ENCODE measurements around the gene DMXL1.
A peak's percentile ranks its signal among the peaks of the same experiment; 100 is the strongest.
"Not testable (repeated sequence)": the region's sequence is repeated elsewhere in the genome, so short reads cannot be mapped to it uniquely, and the experiment has no call there.

Gene DMXL1

GRCh38 chr5:119238265-119239118, 167.6 kb downstream of the DMXL1 start:
- Histone ChIP-seq H3K4me1 (ENCODE audit: control insufficient read depth, insufficient read depth, low read length) (no peaks in the 10 kb centered on the region), H3K27me3 (ENCODE audit: control insufficient read depth, insufficient read depth, low read length) (no peaks in the 10 kb centered on the region), H3K4me3 (ENCODE audit: low read length) (no peak overlapping the region), H3K9me3 (ENCODE audit: control insufficient read depth, low read length) (no peaks in the 10 kb centered on the region), H3K36me3 (ENCODE audit: control insufficient read depth, insufficient read depth, low read length) (no peaks in the 10 kb centered on the region), H3K9ac (ENCODE audit: low read length) (no peak overlapping the region)

DNA sequence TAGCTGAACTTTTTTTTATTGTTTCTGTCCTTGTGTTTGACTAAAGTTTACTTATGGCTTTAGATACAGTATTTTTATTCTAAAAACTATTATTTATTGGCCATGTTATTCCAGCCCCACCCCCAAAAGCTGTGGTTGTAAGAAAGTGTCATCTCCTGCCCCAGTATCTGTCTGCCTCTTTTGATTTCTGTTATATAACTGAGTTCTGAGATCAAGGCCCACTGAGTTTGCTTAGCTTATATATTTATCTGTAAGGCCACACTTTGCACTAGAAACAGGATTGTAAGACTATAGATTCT, 168.2 kb downstream of the DMXL1 start:
- Histone ChIP-seq H3K9ac (ENCODE audit: low read length) (no peak overlapping the region), H3K36me3 (ENCODE audit: control insufficient read depth, insufficient read depth, low read length) (no peaks in the 10 kb centered on the region), H3K4me1 (ENCODE audit: control insufficient read depth, insufficient read depth, low read length) (no peaks in the 10 kb centered on the region)

DNA sequence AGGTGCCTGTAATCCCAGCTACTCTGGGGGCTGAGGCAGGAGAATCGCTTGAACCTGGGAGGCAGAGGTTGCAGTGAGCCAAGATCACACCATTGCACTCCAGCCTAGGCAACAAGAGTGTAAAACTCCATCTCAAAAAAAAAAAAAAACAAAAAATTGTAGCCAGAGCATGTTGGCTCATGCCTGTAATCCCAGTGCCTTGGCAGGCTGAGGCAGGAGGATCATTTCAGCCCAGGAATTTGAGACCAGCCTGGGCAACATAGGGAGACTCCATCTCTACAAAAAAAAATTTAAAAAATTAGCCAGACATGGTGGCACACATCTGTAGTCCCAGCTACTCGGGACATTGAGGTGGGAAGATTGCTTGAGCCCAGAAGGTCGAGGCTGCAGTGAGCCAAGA, 168.9 kb downstream of the DMXL1 start:
- H3K9ac ChIP-seq (ENCODE audit: low read length); H3K4me3 ChIP-seq (ENCODE audit: low read length); H3K36me3 ChIP-seq (ENCODE audit: control insufficient read depth, insufficient read depth, low read length); H3K27me3 ChIP-seq (ENCODE audit: control insufficient read depth, insufficient read depth, low read length); H3K4me1 ChIP-seq (ENCODE audit: control insufficient read depth, insufficient read depth, low read length); H3K9me3 ChIP-seq (ENCODE audit: control insufficient read depth, low read length): not testable (repeated sequence)

More for the DNA sequence above, 168.2 kb downstream of the DMXL1 start:
- no peaks in the 10 kb centered on the region for H3K9me3 ChIP-seq (ENCODE audit: control insufficient read depth, low read length)
- H3K27me3 ChIP-seq (ENCODE audit: control insufficient read depth, insufficient read depth, low read length), result no peaks in the 10 kb centered on the region
- H3K4me3 ChIP-seq (ENCODE audit: low read length), result no peak overlapping the region

DNA sequence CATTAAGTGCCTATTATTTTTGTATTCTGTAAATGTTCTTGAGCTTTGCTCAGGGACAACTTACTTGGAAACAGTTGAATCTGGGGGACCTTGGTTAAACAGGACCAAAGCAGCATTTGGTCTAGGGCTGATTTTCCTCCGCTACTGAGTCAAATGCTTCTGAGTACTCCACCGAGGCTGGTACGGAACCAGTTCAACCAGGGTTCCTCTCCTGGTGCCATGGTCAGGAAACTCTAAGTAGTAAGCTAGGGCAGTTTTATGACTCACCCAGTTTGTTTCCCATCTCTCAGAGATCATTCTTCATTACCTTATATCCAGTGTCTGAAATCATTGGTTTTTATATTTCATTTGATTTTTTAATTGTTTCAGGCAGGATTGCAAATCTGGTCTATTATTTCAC, 173.0 kb downstream of the DMXL1 start:
- Histone ChIP-seq H3K9ac (ENCODE audit: low read length) (no peak overlapping the region), H3K27me3 (ENCODE audit: control insufficient read depth, insufficient read depth, low read length) (no peaks in the 10 kb centered on the region), H3K9me3 (ENCODE audit: control insufficient read depth, low read length) (no peaks in the 10 kb centered on the region), H3K4me3 (ENCODE audit: low read length) (no peak overlapping the region), H3K36me3 (ENCODE audit: control insufficient read depth, insufficient read depth, low read length) (no peaks in the 10 kb centered on the region), H3K4me1 (ENCODE audit: control insufficient read depth, insufficient read depth, low read length) (no peaks in the 10 kb centered on the region)

GRCh38 chr5:119250946-119251901, 180.3 kb downstream of the DMXL1 start:
- Histone ChIP-seq H3K9ac (ENCODE audit: low read length) (no peak overlapping the region), H3K9me3 (ENCODE audit: control insufficient read depth, low read length) (no peaks in the 10 kb centered on the region), H3K4me3 (ENCODE audit: low read length) (no peak overlapping the region), H3K4me1 (ENCODE audit: control insufficient read depth, insufficient read depth, low read length) (peaks cover 6% of the 10 kb centered on the region), H3K36me3 (ENCODE audit: control insufficient read depth, insufficient read depth, low read length) (no peaks in the 10 kb centered on the region), H3K27me3 (ENCODE audit: control insufficient read depth, insufficient read depth, low read length) (no peaks in the 10 kb centered on the region)

- Histone ChIP-seq H3K9ac (ENCODE audit: low read length) (no peak overlapping the region), H3K27me3 (ENCODE audit: control insufficient read depth, insufficient read depth, low read length) (no peaks in the 10 kb centered on the region), H3K4me3 (ENCODE audit: low read length) (no peak overlapping the region), H3K9me3 (ENCODE audit: control insufficient read depth, low read length) (peaks cover 3% of the 10 kb centered on the region), H3K4me1 (ENCODE audit: control insufficient read depth, insufficient read depth, low read length) (peaks cover 6% of the 10 kb centered on the region), H3K36me3 (ENCODE audit: control insufficient read depth, insufficient read depth, low read length) (no peaks in the 10 kb centered on the region)
These were observed 184.9 kb downstream of the DMXL1 start for GRCh38 chr5:119255571-119256356.

GRCh38 chr5:119257613-119258012, 186.7 kb downstream of the DMXL1 start:
- no peak overlapping the region for H3K4me3 ChIP-seq (ENCODE audit: low read length)
- no peaks in the 10 kb centered on the region for H3K27me3 ChIP-seq (ENCODE audit: control insufficient read depth, insufficient read depth, low read length)
- peaks cover 3% of the 10 kb centered on the region for H3K9me3 ChIP-seq (ENCODE audit: control insufficient read depth, low read length)
- no peaks in the 10 kb centered on the region for H3K36me3 ChIP-seq (ENCODE audit: control insufficient read depth, insufficient read depth, low read length)
- no peak overlapping the region for H3K9ac ChIP-seq (ENCODE audit: low read length)
- peaks cover 6% of the 10 kb centered on the region for H3K4me1 ChIP-seq (ENCODE audit: control insufficient read depth, insufficient read depth, low read length)

DNA sequence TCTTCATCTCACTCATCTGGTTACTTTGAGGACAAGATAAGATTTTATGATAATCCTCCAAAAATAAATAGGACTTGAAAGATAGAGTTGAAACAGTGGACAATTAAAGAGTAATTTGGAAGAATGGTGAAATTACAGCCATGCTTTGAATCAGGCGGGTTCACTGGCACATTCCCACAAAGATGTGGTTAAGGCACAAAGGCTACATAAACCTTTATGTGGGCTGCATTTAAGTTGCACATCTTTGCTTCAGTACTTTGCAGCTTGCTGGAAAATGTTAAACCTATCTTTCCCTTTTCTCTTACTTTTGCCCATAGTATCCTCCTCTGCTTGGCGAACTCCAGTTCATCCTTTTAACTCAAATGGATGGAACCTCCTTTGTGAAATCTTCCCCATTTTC, 192.8 kb downstream of the DMXL1 start:
- no peaks in the 10 kb centered on the region for H3K4me1 ChIP-seq (ENCODE audit: control insufficient read depth, insufficient read depth, low read length)
- H3K9me3 ChIP-seq (ENCODE audit: control insufficient read depth, low read length), result peaks cover 3% of the 10 kb centered on the region
- no peaks in the 10 kb centered on the region for H3K36me3 ChIP-seq (ENCODE audit: control insufficient read depth, insufficient read depth, low read length)
- no peak overlapping the region for H3K9ac ChIP-seq (ENCODE audit: low read length)
- no peaks in the 10 kb centered on the region for H3K27me3 ChIP-seq (ENCODE audit: control insufficient read depth, insufficient read depth, low read length)
- H3K4me3 ChIP-seq (ENCODE audit: low read length), result no peak overlapping the region

DNA sequence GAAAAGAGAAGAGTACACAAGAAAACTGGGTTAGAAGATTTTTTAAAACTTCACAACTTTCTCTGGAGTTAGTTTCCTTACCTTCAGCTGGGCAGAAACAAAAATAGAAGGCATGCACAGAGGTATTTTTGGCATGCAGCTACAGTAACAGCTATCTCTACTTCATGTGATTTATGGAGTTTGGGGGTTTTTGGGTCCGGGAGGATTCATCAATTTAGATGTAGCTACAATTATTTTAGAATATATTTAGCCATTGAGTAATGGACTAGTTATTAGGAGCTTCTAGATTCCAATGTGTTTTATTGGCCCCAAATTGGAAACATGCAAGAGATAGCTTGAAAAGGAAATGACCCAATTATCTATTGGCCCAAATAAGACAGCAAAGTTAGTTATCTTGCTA, 193.3 kb downstream of the DMXL1 start:
- H3K27me3 ChIP-seq (ENCODE audit: control insufficient read depth, insufficient read depth, low read length), result no peaks in the 10 kb centered on the region
- H3K4me3 ChIP-seq (ENCODE audit: low read length), result no peak overlapping the region
- peaks cover 3% of the 10 kb centered on the region for H3K9me3 ChIP-seq (ENCODE audit: control insufficient read depth, low read length)
- no peaks in the 10 kb centered on the region for H3K36me3 ChIP-seq (ENCODE audit: control insufficient read depth, insufficient read depth, low read length)
- H3K4me1 ChIP-seq (ENCODE audit: control insufficient read depth, insufficient read depth, low read length), result peaks cover 3% of the 10 kb centered on the region
- no peak overlapping the region for H3K9ac ChIP-seq (ENCODE audit: low read length)

DNA sequence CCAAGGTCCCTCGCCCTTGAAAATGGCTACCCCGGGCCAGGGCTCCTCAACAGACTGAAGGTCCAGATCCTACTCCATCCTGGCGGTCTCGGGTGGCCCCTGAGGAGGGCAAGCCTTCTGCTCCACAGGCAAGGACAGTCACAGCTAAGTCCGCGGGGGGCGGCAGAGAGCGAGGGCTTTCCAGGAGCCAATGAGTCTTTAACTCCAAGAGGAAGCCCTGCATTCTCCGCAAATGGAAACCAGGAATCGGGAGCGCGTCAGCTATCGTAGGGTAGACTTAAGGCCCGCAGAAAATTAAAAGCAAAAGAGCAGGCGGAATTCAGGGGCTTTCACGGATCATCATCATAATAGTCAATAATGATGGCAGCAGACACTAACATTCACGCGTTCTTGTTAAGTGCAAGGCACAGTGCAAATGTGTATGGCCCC, 197.1 kb downstream of the DMXL1 start:
- H3K36me3 ChIP-seq (ENCODE audit: control insufficient read depth, insufficient read depth, low read length), result no peaks in the 10 kb centered on the region
- no peaks in the 10 kb centered on the region for H3K27me3 ChIP-seq (ENCODE audit: control insufficient read depth, insufficient read depth, low read length)
- H3K9ac ChIP-seq (ENCODE audit: low read length), result peak overlapping the region; percentile 91
- peaks cover 30% of the 10 kb centered on the region for H3K4me1 ChIP-seq (ENCODE audit: control insufficient read depth, insufficient read depth, low read length)
- H3K9me3 ChIP-seq (ENCODE audit: control insufficient read depth, low read length), result no peaks in the 10 kb centered on the region
- H3K4me3 ChIP-seq (ENCODE audit: low read length), result peak overlapping the region; percentile 93

DNA sequence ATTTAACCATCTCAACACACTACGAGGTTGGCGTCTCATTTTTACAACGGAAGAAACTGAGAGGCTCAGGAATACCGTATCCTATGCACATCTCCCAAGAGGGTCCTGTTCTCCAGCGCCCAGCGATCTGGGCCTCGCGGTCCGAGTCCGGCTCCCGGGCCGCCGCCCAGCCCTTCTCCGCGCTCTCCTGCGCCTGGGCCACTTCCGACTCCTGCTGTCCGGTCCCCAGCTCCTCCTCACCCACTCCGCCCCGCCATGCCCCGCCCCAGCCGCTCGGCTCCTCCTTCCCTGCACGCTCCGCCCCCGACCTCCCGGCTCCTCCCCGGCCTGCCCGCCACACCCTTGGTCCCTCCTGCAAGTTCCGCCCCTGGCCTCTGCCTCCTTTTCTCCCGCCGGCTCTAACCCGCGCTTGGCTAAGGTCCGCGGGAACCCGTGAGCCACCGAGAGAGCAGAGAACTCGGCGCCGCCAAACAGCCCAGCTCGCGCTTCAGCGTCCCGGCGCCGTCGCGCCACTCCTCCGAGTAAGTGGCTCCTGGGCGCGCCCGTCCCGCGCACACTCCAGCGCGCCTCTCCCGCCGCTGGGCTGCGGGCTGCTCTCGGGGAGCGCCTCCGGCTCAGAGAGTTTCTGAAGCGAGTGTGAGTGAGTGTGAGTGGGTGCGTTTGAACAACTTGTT, 197.6 kb downstream of the DMXL1 start:
- no peaks in the 10 kb centered on the region for H3K36me3 ChIP-seq (ENCODE audit: control insufficient read depth, insufficient read depth, low read length)
- peak overlapping the region; percentile 93 for H3K4me3 ChIP-seq (ENCODE audit: low read length)
- H3K9me3 ChIP-seq (ENCODE audit: control insufficient read depth, low read length), result no peaks in the 10 kb centered on the region
- H3K4me1 ChIP-seq (ENCODE audit: control insufficient read depth, insufficient read depth, low read length), result peaks cover 35% of the 10 kb centered on the region
- peak overlapping the region; percentile 91 for H3K9ac ChIP-seq (ENCODE audit: low read length)
- no peaks in the 10 kb centered on the region for H3K27me3 ChIP-seq (ENCODE audit: control insufficient read depth, insufficient read depth, low read length)
